IMR-90 (cell line): ENCODE measurements around the gene CABP7. TPM values are rescaled to one million over a fixed set of nuclear protein-coding genes. Genes with fewer than 3 reads are reported as not detected.

Source experiments
- ATAC-seq: fragments of 200-7000 bp; cut with Tn5 transposase; 2 replicates; pipeline ENCODE4 v1.9.1; 2020; ENCODE audit warnings: low read depth, mild to moderate bottlenecking, moderate library complexity
- BruUV-seq: library from RNA; stranded (reverse); fragments of 400-500 nt; replicated peaks from 2 replicates; lab custom pipeline; 2021; lab: Mats Ljungman, UMichigan
- CTCF ChIA-PET: fragments of 300-600 bp; formaldehyde crosslinking; extraction: SDS; loops from one replicate; lab custom pipeline; 2021; ENCODE audit warnings: antibody characterized with exemption; lab: Yijun Ruan, JAX
- POLR2A ChIA-PET: fragments of 300-600 bp; sonication (Branson Sonifier 250); formaldehyde crosslinking; loops from one replicate; lab custom pipeline; 2022; ENCODE audit warnings: antibody characterized with exemption; ENCODE audit not compliant: unreplicated experiment; lab: Charles Lee
- DNase-seq: peaks from one replicate; pipeline ENCODE4 v3.0.0; 2013
- H2AFZ ChIP-seq: replicated peaks from 2 replicates; pipeline ENCODE3; 2013; ENCODE audit warnings: low read length, mild to moderate bottlenecking; ENCODE audit not compliant: poor library complexity
- H2AK5ac ChIP-seq: 2 replicates; pipeline ENCODE4 v1.6.1; 2013; ENCODE audit warnings: low read depth, low read length, inconsistent platforms
- H2AK9ac ChIP-seq: replicated peaks from 2 replicates; pipeline ENCODE3; 2013; ENCODE audit warnings: mild to moderate bottlenecking, low read depth, low read length, moderate library complexity; ENCODE audit not compliant: poor library complexity
- H2BK120ac ChIP-seq: 2 replicates; pipeline ENCODE4 v1.6.1; 2013; ENCODE audit warnings: low read depth, low read length, inconsistent platforms
- H2BK15ac ChIP-seq: 3 replicates; pipeline ENCODE4 v1.6.1; 2013; ENCODE audit warnings: low read depth, low read length, inconsistent platforms
- H2BK20ac ChIP-seq: 2 replicates; pipeline ENCODE4 v1.6.1; 2013; ENCODE audit warnings: low read depth, mild to moderate bottlenecking, inconsistent platforms, low read length, moderate library complexity
- H2BK5ac ChIP-seq: 2 replicates; pipeline ENCODE4 v1.6.1; 2013; ENCODE audit warnings: mild to moderate bottlenecking, low read depth, low read length, inconsistent platforms; ENCODE audit not compliant: poor library complexity, severe bottlenecking
- H3K14ac ChIP-seq: replicated peaks from 2 replicates; pipeline ENCODE4 v1.6.1; 2013; ENCODE audit warnings: low read depth, low read length, inconsistent platforms
- H3K18ac ChIP-seq: 2 replicates; pipeline ENCODE4 v1.6.1; 2013; ENCODE audit warnings: low read depth, low read length, control low read depth
- H3K23ac ChIP-seq: 2 replicates; pipeline ENCODE4 v1.6.1; 2013; ENCODE audit warnings: low read depth, low read length, inconsistent platforms
- H3K27ac ChIP-seq: 2 replicates; pipeline ENCODE4 v1.5.1; 2013; ENCODE audit warnings: mild to moderate bottlenecking, control low read depth, low read length; ENCODE audit not compliant: insufficient read depth
- H3K27me3 ChIP-seq: 2 replicates; pipeline ENCODE4 v1.6.1; 2013; ENCODE audit warnings: low read length; ENCODE audit not compliant: control insufficient read depth, insufficient read depth
- H3K36me3 ChIP-seq: 2 replicates; pipeline ENCODE4 v1.6.1; 2013; ENCODE audit warnings: low read length, mixed read lengths; ENCODE audit not compliant: control insufficient read depth, insufficient read depth
- H3K4ac ChIP-seq: 2 replicates; pipeline ENCODE4 v1.6.1; 2013; ENCODE audit warnings: low read depth, low read length, inconsistent platforms
- H3K4me1 ChIP-seq: 2 replicates; pipeline ENCODE4 v1.6.1; 2013; ENCODE audit warnings: low read length, mixed read lengths; ENCODE audit not compliant: control insufficient read depth, insufficient read depth
- H3K4me2 ChIP-seq: 2 replicates; pipeline ENCODE4 v1.6.1; 2013; ENCODE audit warnings: low read depth, mild to moderate bottlenecking, control low read depth, low read length, moderate library complexity
- H3K4me3 ChIP-seq: 2 replicates; pipeline ENCODE4 v1.5.1; 2013; ENCODE audit warnings: low read depth, mild to moderate bottlenecking, control low read depth, low read length, moderate library complexity; ENCODE audit not compliant: insufficient read depth
- H3K56ac ChIP-seq: 2 replicates; pipeline ENCODE4 v1.6.1; 2013; ENCODE audit warnings: low read length, inconsistent platforms; ENCODE audit not compliant: insufficient read depth; ENCODE audit errors: extremely low read depth
- H3K79me1 ChIP-seq, 2 experiments: 2 replicates each; pipeline ENCODE4 v1.6.1; 2013; ENCODE audit warnings: low read length in 2 of 2, inconsistent platforms in 1 of 2, low read depth in 1 of 2
- H3K9ac ChIP-seq: 2 replicates; pipeline ENCODE4 v1.6.1; 2013; ENCODE audit warnings: low read depth, low read length, control low read depth
- H3K9me1 ChIP-seq: 2 replicates; pipeline ENCODE4 v1.6.1; 2013; ENCODE audit warnings: low read length, inconsistent platforms; ENCODE audit not compliant: insufficient read depth
- H3K9me3 ChIP-seq: 2 replicates; pipeline ENCODE4 v1.6.1; 2013; ENCODE audit warnings: low read length; ENCODE audit not compliant: control insufficient read depth, insufficient read depth
- H4K20me1 ChIP-seq: 2 replicates; pipeline ENCODE4 v1.6.1; 2013; ENCODE audit warnings: low read length, inconsistent platforms; ENCODE audit not compliant: insufficient read depth
- H4K5ac ChIP-seq: 2 replicates; pipeline ENCODE4 v1.6.1; 2013; ENCODE audit warnings: mild to moderate bottlenecking, low read depth, low read length, control low read depth
- H4K8ac ChIP-seq, 2 experiments: 2 replicates each; pipeline ENCODE4 v1.6.1; 2013; ENCODE audit warnings: low read depth in 2 of 2, low read length in 2 of 2, control low read depth in 1 of 2, inconsistent platforms in 1 of 2
- H4K91ac ChIP-seq: 2 replicates; pipeline ENCODE4 v1.6.1; 2013; ENCODE audit warnings: low read depth, low read length, inconsistent platforms; ENCODE audit not compliant: insufficient read depth
- BHLHE40 ChIP-seq: fragments of 150-350 bp; IDR thresholded peaks from 2 replicates; pipeline ENCODE4 v1.6.1; 2016; ENCODE audit warnings: mild to moderate bottlenecking, low read depth, low read length
- CEBPB ChIP-seq: IDR thresholded peaks from 2 replicates; pipeline ENCODE4 v1.6.1; 2012; ENCODE audit warnings: low read depth, low read length, improper control_type of control experiment
- CHD1 ChIP-seq: IDR thresholded peaks from 2 replicates; pipeline ENCODE4 v1.6.1; 2012; ENCODE audit warnings: low read depth, low read length, improper control_type of control experiment
- FOS ChIP-seq: fragments of 150-350 bp; IDR thresholded peaks from 2 replicates; pipeline ENCODE4 v1.6.1; 2016; ENCODE audit warnings: low read depth, low read length
- MAFK ChIP-seq: IDR thresholded peaks from 2 replicates; pipeline ENCODE4 v1.6.1; 2012; ENCODE audit warnings: low read depth, low read length, improper control_type of control experiment
- MXI1 ChIP-seq: IDR thresholded peaks from 2 replicates; pipeline ENCODE4 v1.6.1; 2012; ENCODE audit warnings: low read depth, mild to moderate bottlenecking, low read length, moderate library complexity, borderline replicate concordance
- POLR2A ChIP-seq: IDR thresholded peaks from 2 replicates; pipeline ENCODE4 v1.6.1; 2012; ENCODE audit warnings: mild to moderate bottlenecking, low read depth, low read length
- RAD21 ChIP-seq: IDR thresholded peaks from 2 replicates; pipeline ENCODE4 v1.6.1; 2012; ENCODE audit warnings: low read length, improper control_type of control experiment
- RCOR1 ChIP-seq: IDR thresholded peaks from 2 replicates; pipeline ENCODE4 v1.6.1; 2012; ENCODE audit warnings: mild to moderate bottlenecking, low read length, improper control_type of control experiment; ENCODE audit not compliant: insufficient replicate concordance
- RFX5 ChIP-seq: IDR thresholded peaks from 2 replicates; pipeline ENCODE4 v1.8.0; 2012; ENCODE audit warnings: low read depth, mild to moderate bottlenecking, low read length, moderate library complexity
- SMC3 ChIP-seq: fragments of 150-350 bp; IDR thresholded peaks from 2 replicates; pipeline ENCODE4 v1.6.1; 2016; ENCODE audit warnings: low read depth, mild to moderate bottlenecking, antibody characterized with exemption, low read length, moderate library complexity
- WGBS, 2 experiments: methylation state at CpG; one replicate each; pipeline versions ENCODE4 v1.1.5 to v1.1.7; 2013; ENCODE audit warnings: missing lambda C conversion rate in 2 of 2; ENCODE audit not compliant: insufficient read length in 1 of 2; ENCODE audit errors: extremely low coverage in 2 of 2; 5-methylcytosine and 5-hydroxymethylcytosine counted together
- dilution Hi-C: fragments of 300-500 bp; cut with HindIII; formaldehyde crosslinking; loops from one replicate; pipeline ENCODE4 v1.14.3; 2018; ENCODE audit warnings: low sequenced_read_pairs; ENCODE audit not compliant: unreplicated experiment
- in situ Hi-C: fragments of 300-500 bp; cut with MboI; formaldehyde crosslinking; loops from 3 replicates; pipeline ENCODE4 v1.14.3; 2019; ENCODE audit warnings: low sequenced_read_pairs, inconsistent platforms, mixed read lengths
- intact Hi-C: fragments of 100-400 bp; cut with micrococcal nuclease; formaldehyde crosslinking; loops from 2 replicates; pipeline ENCODE4 v1.10.0; 2022
- polyA plus RNA-seq, 3 experiments: library from polyadenylated mRNA; depleted of rRNA; stranded (reverse); fragments of >200 nt; gene quantifications; 2 replicates each; pipeline ENCODE4 v1.2.3, GENCODE V29; 2012; ENCODE audit warnings: low replicate concordance in 1 of 3
- total RNA-seq: library from RNA; depleted of rRNA; stranded (reverse); fragments of >200 nt; gene quantifications from 2 replicates; pipeline ENCODE4 v1.2.3, GENCODE V29; 2012
- TF ChIP-seq, protein P1 (sequence below): fragments of 150-350 bp; IDR thresholded peaks from 2 replicates; pipeline ENCODE4 v1.6.1; 2017; ENCODE audit warnings: mild to moderate bottlenecking, antibody characterized with exemption, low read length, low read depth
- TF ChIP-seq, protein P2 (sequence below): fragments of 150-350 bp; IDR thresholded peaks from 2 replicates; pipeline ENCODE4 v1.6.1; 2016; ENCODE audit warnings: low read depth, mild to moderate bottlenecking, low read length, moderate library complexity, borderline replicate concordance
- TF ChIP-seq, protein P3 (sequence below): conservative IDR thresholded peaks from 2 replicates; pipeline ENCODE4 v1.5.1; 2012; ENCODE audit warnings: mild to moderate bottlenecking, low read depth, low read length, improper control_type of control experiment

CABP7 gene
- total and polyA plus RNA-seq, 2 of the 4 experiments (the other 2 are of a cell fraction), result under 0.01 to 0.03 TPM

GRCh38 chr22:29727131-29727523, 7.3 kb downstream of the CABP7 start:
- no peak overlapping the region for H2BK120ac ChIP-seq
- H3K79me1 ChIP-seq, result no peaks in the 10 kb centered on the region
- DNase-seq, result peak; percentile 32
- H3K9me3 ChIP-seq, result no peaks in the 10 kb centered on the region
- H3K9ac ChIP-seq, result no peak overlapping the region
- intact Hi-C loops (no loop called here), in situ Hi-C loops (no loop called here), dilution Hi-C loops (no loop called here)
- H3K23ac ChIP-seq, result no peak overlapping the region
- TF ChIP-seq, protein P1, sequence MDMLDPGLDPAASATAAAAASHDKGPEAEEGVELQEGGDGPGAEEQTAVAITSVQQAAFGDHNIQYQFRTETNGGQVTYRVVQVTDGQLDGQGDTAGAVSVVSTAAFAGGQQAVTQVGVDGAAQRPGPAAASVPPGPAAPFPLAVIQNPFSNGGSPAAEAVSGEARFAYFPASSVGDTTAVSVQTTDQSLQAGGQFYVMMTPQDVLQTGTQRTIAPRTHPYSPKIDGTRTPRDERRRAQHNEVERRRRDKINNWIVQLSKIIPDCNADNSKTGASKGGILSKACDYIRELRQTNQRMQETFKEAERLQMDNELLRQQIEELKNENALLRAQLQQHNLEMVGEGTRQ, result peak; percentile 24; the same call in 1 of the 2 replicates
- TF ChIP-seq RAD21 (peak; percentile 51), RFX5 (no peak), CEBPB (peak; percentile 41), CHD1 (no peak), MAFK (no peak), BHLHE40 (no peak; the same call in 1 of the 2 replicates), SMC3 (peak; percentile 35), POLR2A (no peak), FOS (no peak), MXI1 (no peak), RCOR1 (no peak)
- TF ChIP-seq, protein P2, sequence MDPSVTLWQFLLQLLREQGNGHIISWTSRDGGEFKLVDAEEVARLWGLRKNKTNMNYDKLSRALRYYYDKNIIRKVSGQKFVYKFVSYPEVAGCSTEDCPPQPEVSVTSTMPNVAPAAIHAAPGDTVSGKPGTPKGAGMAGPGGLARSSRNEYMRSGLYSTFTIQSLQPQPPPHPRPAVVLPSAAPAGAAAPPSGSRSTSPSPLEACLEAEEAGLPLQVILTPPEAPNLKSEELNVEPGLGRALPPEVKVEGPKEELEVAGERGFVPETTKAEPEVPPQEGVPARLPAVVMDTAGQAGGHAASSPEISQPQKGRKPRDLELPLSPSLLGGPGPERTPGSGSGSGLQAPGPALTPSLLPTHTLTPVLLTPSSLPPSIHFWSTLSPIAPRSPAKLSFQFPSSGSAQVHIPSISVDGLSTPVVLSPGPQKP, result no peak
- TF ChIP-seq, protein P3, sequence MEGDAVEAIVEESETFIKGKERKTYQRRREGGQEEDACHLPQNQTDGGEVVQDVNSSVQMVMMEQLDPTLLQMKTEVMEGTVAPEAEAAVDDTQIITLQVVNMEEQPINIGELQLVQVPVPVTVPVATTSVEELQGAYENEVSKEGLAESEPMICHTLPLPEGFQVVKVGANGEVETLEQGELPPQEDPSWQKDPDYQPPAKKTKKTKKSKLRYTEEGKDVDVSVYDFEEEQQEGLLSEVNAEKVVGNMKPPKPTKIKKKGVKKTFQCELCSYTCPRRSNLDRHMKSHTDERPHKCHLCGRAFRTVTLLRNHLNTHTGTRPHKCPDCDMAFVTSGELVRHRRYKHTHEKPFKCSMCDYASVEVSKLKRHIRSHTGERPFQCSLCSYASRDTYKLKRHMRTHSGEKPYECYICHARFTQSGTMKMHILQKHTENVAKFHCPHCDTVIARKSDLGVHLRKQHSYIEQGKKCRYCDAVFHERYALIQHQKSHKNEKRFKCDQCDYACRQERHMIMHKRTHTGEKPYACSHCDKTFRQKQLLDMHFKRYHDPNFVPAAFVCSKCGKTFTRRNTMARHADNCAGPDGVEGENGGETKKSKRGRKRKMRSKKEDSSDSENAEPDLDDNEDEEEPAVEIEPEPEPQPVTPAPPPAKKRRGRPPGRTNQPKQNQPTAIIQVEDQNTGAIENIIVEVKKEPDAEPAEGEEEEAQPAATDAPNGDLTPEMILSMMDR, result peak; percentile 41
- 14% methylated on average over 3 of the region's 17 CpGs; no CpG with 5 or more reads in 1 of the 2 experiments for WGBS, 2 experiments
- no peak overlapping the region for H2BK15ac ChIP-seq
- peak; percentile 70 for ATAC-seq
- no peak overlapping the region for H3K4ac ChIP-seq
- POLR2A ChIA-PET, result no interaction called here
- H3K27ac ChIP-seq, result no peak overlapping the region
- H3K4me3 ChIP-seq, result no peak overlapping the region
- no peak overlapping the region for H4K8ac ChIP-seq
- H2AFZ ChIP-seq, result peak overlapping the region; percentile 19
- H3K36me3 ChIP-seq, result peaks cover 2% of the 10 kb centered on the region; the same call in 1 of the 2 replicates
- no peak overlapping the region for H4K5ac ChIP-seq
- CTCF ChIA-PET, result no interaction called here
- H3K56ac ChIP-seq, result no peak overlapping the region
- no peak overlapping the region for H2BK20ac ChIP-seq
- H4K20me1 ChIP-seq, result no peaks in the 10 kb centered on the region; the same call in 1 of the 2 replicates
- no TSS peak for BruUV-seq
- H2BK5ac ChIP-seq, result no peak overlapping the region
- no peaks in the 10 kb centered on the region for H3K9me1 ChIP-seq
- H3K4me2 ChIP-seq, result no peak overlapping the region; the same call in 1 of the 2 replicates
- H4K91ac ChIP-seq, result no peak overlapping the region
- peaks cover 34% of the 10 kb centered on the region for H3K27me3 ChIP-seq
- no peaks in the 10 kb centered on the region; the same call in 1 of the 2 replicates for H3K4me1 ChIP-seq
- H2AK9ac ChIP-seq, result no peak overlapping the region
- H2AK5ac ChIP-seq, result no peak overlapping the region
- no peak overlapping the region for H3K14ac ChIP-seq
- no peak overlapping the region for H3K18ac ChIP-seq
